ENCODE results near the gene PRAMEF5. TPM values are rescaled to one million over a fixed set of nuclear protein-coding genes. Genes with fewer than 3 reads are reported as not detected.
A peak's percentile ranks its signal among the peaks of the same experiment; 100 is the strongest.
"Not testable (repeated sequence)": the region's sequence is repeated elsewhere in the genome, so short reads cannot be mapped to it uniquely, and the experiment has no call there.

The PRAMEF5 gene
- total RNA-seq, 1 donor from 2014 or later, result not detected

DNA sequence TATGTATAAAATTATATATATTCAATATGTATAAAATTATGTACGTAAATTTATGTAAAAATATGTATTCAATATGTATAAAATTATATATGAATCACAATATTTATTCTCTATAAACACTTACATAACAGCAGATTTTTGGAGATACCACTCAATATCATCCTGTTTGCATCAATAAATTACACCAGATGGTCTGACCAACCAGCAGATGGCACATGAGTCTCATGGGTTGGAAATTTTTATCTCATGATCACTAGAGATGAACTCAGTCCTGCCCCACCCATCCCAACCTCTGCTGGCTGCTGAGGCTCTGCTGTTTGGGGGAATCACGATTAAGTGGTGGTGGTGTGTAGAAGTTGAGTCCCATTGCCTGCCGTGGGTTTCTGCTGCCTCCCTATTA, 25.6 kb downstream of the PRAMEF5 start:
- peak; percentile 42 for ATAC-seq

GRCh38 chr1:13285037-13285436, 31.0 kb downstream of the PRAMEF5 start, which contains the start of gene PRAMEF8:
Gene PRAMEF8 (minus strand): TSS chr1:13285137. CDS start chr1:13284091, 1,046 bp downstream.
- ATAC-seq, result not testable (repeated sequence)

DNA sequence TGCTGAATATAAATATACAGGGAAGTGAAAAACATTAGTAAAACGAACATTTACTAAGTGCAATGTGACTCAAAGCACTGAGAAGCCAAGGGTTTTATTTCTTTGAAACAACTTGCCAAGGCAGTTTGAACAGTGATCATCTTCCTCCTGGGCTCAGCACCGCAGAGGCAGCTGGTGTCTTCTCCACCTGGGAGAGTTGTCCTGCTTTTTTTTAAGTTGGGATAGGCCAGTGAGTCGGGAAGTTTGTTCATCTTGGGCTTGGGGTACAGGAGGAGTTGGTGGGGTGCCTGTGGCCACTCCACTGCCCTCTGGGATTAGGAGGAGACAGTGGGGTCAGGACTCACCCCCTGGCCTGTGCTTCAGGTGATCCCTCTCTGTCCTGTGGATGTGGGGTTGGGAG, 35.0 kb downstream of the PRAMEF5 start:
- not testable (repeated sequence) for ATAC-seq

- ATAC-seq, result peak; percentile 93
These were observed 43.4 kb downstream of the PRAMEF5 start for GRCh38 chr1:13297216-13297931.

DNA sequence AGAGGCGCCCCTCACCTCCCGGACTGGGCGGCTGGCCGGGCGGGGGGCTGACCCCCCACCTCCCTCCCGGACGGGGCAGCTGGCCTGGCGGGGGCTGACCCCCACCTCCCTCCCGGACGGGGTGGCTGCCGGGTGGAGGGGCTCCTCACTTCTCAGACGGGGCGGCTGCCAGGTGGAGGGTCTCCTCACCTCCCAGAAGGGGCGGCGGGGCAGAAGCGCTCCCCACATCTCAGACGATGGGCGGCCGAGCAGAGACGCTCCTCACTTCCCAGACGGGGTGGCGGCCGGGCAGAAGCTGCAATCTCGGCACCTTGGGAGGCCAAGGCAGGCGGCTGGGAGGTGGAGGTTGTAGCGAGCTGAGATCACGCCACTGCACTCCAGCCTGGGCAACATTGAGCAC, 44.7 kb downstream of the PRAMEF5 start:
- ATAC-seq, result not testable (repeated sequence)

DNA sequence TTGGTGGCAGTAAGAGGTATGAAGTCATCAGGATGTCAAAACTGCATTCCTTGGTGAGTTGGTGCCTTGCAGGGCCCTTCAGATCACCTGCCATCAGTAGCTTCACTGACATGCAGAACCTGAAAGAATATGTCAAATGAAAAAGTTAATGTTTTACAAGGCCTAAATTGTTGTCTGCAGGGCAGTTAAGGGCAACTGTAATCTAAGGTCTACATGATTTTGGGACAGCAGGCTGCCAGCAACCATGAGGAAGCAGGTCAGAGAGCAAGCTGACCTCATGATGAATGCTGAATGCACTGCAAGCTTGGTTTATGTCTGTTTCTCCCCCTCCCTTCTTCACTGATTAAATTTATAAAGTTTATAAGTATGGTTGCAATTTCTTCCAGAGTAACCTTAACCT, 48.2 kb downstream of the PRAMEF5 start:
- ATAC-seq, result not testable (repeated sequence)

DNA sequence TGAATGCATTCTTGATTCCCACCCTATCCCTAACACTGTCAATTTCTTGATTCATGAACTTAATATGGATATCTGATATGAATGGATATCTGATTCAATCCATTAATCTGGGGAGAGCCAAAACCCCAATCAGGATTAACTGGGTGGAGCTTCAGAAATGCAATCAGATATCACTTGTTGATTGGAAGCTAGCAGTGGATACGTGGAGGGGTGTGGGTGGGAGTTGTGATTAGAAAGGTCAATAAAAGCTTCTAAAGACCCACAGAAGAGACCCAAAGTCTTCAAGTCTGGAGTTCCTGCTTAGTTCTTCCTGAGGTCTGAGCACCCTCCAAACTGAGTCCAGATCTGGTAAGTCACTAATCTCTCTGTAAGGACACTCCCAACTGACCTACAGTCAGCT, 49.2 kb downstream of the PRAMEF5 start, which contains the start of gene PRAMEF33:
Gene PRAMEF33 (plus strand): TSS at position 301 of the 400 bp plus-strand sequence. CDS start 2,416 bp downstream, outside the sequence.
- ATAC-seq, result not testable (repeated sequence)

Other genes with a start within 250 kb of the PRAMEF5 start
- gene PRAMEF27, start 197.6 kb upstream of the PRAMEF5 start, total RNA-seq, result not detected
- not detected for gene HNRNPCL3, start 193.4 kb upstream of the PRAMEF5 start, total RNA-seq
- not detected for gene PRAMEF25, start 183.4 kb upstream of the PRAMEF5 start, total RNA-seq
- gene HNRNPCL2, start 137.3 kb upstream of the PRAMEF5 start, total RNA-seq, result not detected
- not detected for gene PRAMEF26, start 98.2 kb upstream of the PRAMEF5 start, total RNA-seq
- gene HNRNPCL4, start 88.6 kb upstream of the PRAMEF5 start, total RNA-seq, result not detected
- not detected for gene PRAMEF9, start 82.3 kb upstream of the PRAMEF5 start, total RNA-seq
- not detected for gene PRAMEF13, start 52.8 kb upstream of the PRAMEF5 start, total RNA-seq
- not detected for gene PRAMEF18, start 28.0 kb upstream of the PRAMEF5 start, total RNA-seq
- not detected for gene PRAMEF8, start 30.9 kb downstream of the PRAMEF5 start, total RNA-seq
- not detected for gene PRAMEF33, start 49.3 kb downstream of the PRAMEF5 start, total RNA-seq
- not detected for gene PRAMEF15, start 61.4 kb downstream of the PRAMEF5 start, total RNA-seq
- not detected for gene PRAMEF14, start 92.9 kb downstream of the PRAMEF5 start, total RNA-seq
- gene PRAMEF19, start 117.7 kb downstream of the PRAMEF5 start, total RNA-seq, result not detected
- gene PRAMEF17, start 135.4 kb downstream of the PRAMEF5 start, total RNA-seq, result not detected
- gene PRAMEF20, start 156.3 kb downstream of the PRAMEF5 start, total RNA-seq, result not detected

Data from esophagus mucosa (tissue), 1 donor.